Urinary bladder (tissue), 4 donors: Measurements from ENCODE around the gene CXCL3. TPM values are rescaled to one million over a fixed set of nuclear protein-coding genes. Genes with fewer than 3 reads are reported as not detected.
"Not testable (repeated sequence)": the region's sequence is repeated elsewhere in the genome, so short reads cannot be mapped to it uniquely, and the experiment has no call there.

ENCODE experiments used
- DNase-seq: peaks from one replicate; pipeline ENCODE4 v3.0.0-alpha.2; 2015; ENCODE audit errors: extremely low spot score
- H3K27ac ChIP-seq: one replicate; pipeline ENCODE4 v1.5.1; 2013; ENCODE audit warnings: low read depth, mild to moderate bottlenecking, moderate library complexity
- H3K36me3 ChIP-seq: one replicate; pipeline ENCODE4 v1.6.1; 2013; ENCODE audit warnings: mild to moderate bottlenecking, moderate library complexity; ENCODE audit not compliant: insufficient read depth
- H3K4me1 ChIP-seq: one replicate; pipeline ENCODE4 v1.6.1; 2013; ENCODE audit warnings: mild to moderate bottlenecking, moderate library complexity; ENCODE audit not compliant: insufficient read depth
- H3K4me3 ChIP-seq: one replicate; pipeline ENCODE4 v1.5.1; 2013; ENCODE audit warnings: low read depth, low read length
- WGBS: extraction: QIAGEN DNeasy Blood & Tissue Kit; methylation state at CpG from one replicate; pipeline ENCODE4 v1.1.7; 2013; 5-methylcytosine and 5-hydroxymethylcytosine counted together
- polyA plus RNA-seq: library from polyadenylated mRNA; stranded (reverse); fragments of 200-250 nt; gene quantifications from one replicate; pipeline ENCODE4 v1.2.3, GENCODE V29; 2013
- total RNA-seq: library from RNA; depleted of rRNA; stranded (reverse); fragments of >200 nt; gene quantifications from one replicate; pipeline ENCODE4 v1.2.3, GENCODE V29; 2014
- donor health status: healthy with polysubstance abuse.
- donor health status: healthy.

CXCL3 gene
- not detected for total RNA-seq
- 0.95 TPM for polyA plus RNA-seq

- Histone ChIP-seq H3K36me3 (no peaks in the 10 kb centered on the region), H3K27ac (no peak within 1 kb of the TSS), H3K4me3 (peak within 1 kb of the TSS; percentile 77), H3K4me1 (no peaks in the 10 kb centered on the region)
- DNase-seq, result no peak
- WGBS, result under 1% methylated on average over 58 of the region's 64 CpGs
Measured at GRCh38 chr4:74038425-74039314, at the start of gene CXCL3. CXCL3 (minus strand) TSS chr4:74038689; CDS start chr4:74038611, 78 bp downstream.

- no peak overlapping the region for H3K27ac ChIP-seq
- no peaks in the 10 kb centered on the region for H3K4me1 ChIP-seq
- no peaks in the 10 kb centered on the region for H3K36me3 ChIP-seq
- H3K4me3 ChIP-seq, result no peak overlapping the region
- no peak for DNase-seq
Measured at GRCh38 chr4:74087481-74087880, 49.0 kb upstream of the CXCL3 start.

- 59% methylated on average over 4 of the region's 4 CpGs for WGBS
- no peak overlapping the region for H3K27ac ChIP-seq
- H3K4me3 ChIP-seq, result no peak overlapping the region
- no peak for DNase-seq
- H3K4me1 ChIP-seq, result no peaks in the 10 kb centered on the region
- no peaks in the 10 kb centered on the region for H3K36me3 ChIP-seq
Measured at GRCh38 chr4:74085669-74086068, 47.2 kb upstream of the CXCL3 start.

- 80% methylated on average over 4 of the region's 4 CpGs for WGBS
- H3K4me1 ChIP-seq, result no peaks in the 10 kb centered on the region
- no peak for DNase-seq
- H3K4me3 ChIP-seq, result no peak overlapping the region
- no peak overlapping the region for H3K27ac ChIP-seq
- no peaks in the 10 kb centered on the region for H3K36me3 ChIP-seq
Measured at GRCh38 chr4:74084984-74085383, 46.5 kb upstream of the CXCL3 start.

- no peak for DNase-seq
- H3K27ac ChIP-seq, result no peak overlapping the region
- no peaks in the 10 kb centered on the region for H3K36me3 ChIP-seq
- H3K4me1 ChIP-seq, result no peaks in the 10 kb centered on the region
- H3K4me3 ChIP-seq, result no peak overlapping the region
- WGBS, result 89% methylated on average over 2 of the region's 2 CpGs
Measured at GRCh38 chr4:74083546-74083945, 45.1 kb upstream of the CXCL3 start.

GRCh38 chr4:74081035-74081434 lies 42.5 kb upstream of the CXCL3 start:
- H3K4me1 ChIP-seq, result no peaks in the 10 kb centered on the region
- no peaks in the 10 kb centered on the region for H3K36me3 ChIP-seq
- no peak for DNase-seq
- H3K4me3 ChIP-seq, result no peak overlapping the region
- no peak overlapping the region for H3K27ac ChIP-seq
- 73% methylated on average over 3 of the region's 3 CpGs for WGBS

- 94% methylated on average over 2 of the region's 2 CpGs for WGBS
- H3K4me3 ChIP-seq, H3K4me1 ChIP-seq, H3K27ac ChIP-seq, H3K36me3 ChIP-seq, DNase-seq: not testable (repeated sequence)
Measured at GRCh38 chr4:74080351-74080750, 41.9 kb upstream of the CXCL3 start.

- not testable (repeated sequence) for H3K4me3 ChIP-seq
Measured at GRCh38 chr4:74079024-74079423, 40.5 kb upstream of the CXCL3 start.

GRCh38 chr4:74073358-74073757 lies 34.9 kb upstream of the CXCL3 start:
- Histone ChIP-seq H3K4me1 (no peaks in the 10 kb centered on the region), H3K36me3 (no peaks in the 10 kb centered on the region), H3K4me3 (no peak overlapping the region), H3K27ac (no peak overlapping the region)
- DNase-seq, result no peak

More at GRCh38 chr4:74079024-74079423, 40.5 kb upstream of the CXCL3 start:
- not testable (repeated sequence) for DNase-seq, H3K4me1 ChIP-seq, H3K27ac ChIP-seq, H3K36me3 ChIP-seq
- WGBS, result 63% methylated on average over 2 of the region's 2 CpGs

- Histone ChIP-seq H3K4me1 (no peaks in the 10 kb centered on the region), H3K36me3 (no peaks in the 10 kb centered on the region), H3K4me3 (no peak overlapping the region), H3K27ac (no peak overlapping the region)
- DNase-seq, result no peak
- WGBS, result 95% methylated on average over 1 of the region's 1 CpG
Measured at GRCh38 chr4:74072739-74073138, 34.2 kb upstream of the CXCL3 start.

- DNase-seq, result no peak
- no peak overlapping the region for H3K27ac ChIP-seq
- no peak overlapping the region for H3K4me3 ChIP-seq
- H3K4me1 ChIP-seq, result no peaks in the 10 kb centered on the region
- H3K36me3 ChIP-seq, result no peaks in the 10 kb centered on the region
Measured at GRCh38 chr4:74067586-74067985, 29.1 kb upstream of the CXCL3 start.

GRCh38 chr4:74066232-74066631 lies 27.7 kb upstream of the CXCL3 start:
- 94% methylated on average over 2 of the region's 2 CpGs for WGBS

GRCh38 chr4:74065115-74065642 lies 26.7 kb upstream of the CXCL3 start:
- Histone ChIP-seq H3K27ac (no peak overlapping the region), H3K4me3 (no peak overlapping the region), H3K36me3 (no peaks in the 10 kb centered on the region), H3K4me1 (no peaks in the 10 kb centered on the region)
- DNase-seq, result no peak
- 77% methylated on average over 6 of the region's 6 CpGs for WGBS

More at GRCh38 chr4:74066232-74066631, 27.7 kb upstream of the CXCL3 start:
- no peak overlapping the region for H3K4me3 ChIP-seq
- H3K27ac ChIP-seq, result no peak overlapping the region
- H3K4me1 ChIP-seq, result no peaks in the 10 kb centered on the region
- H3K36me3 ChIP-seq, result no peaks in the 10 kb centered on the region
- no peak for DNase-seq

- no peak overlapping the region for H3K27ac ChIP-seq
- no peaks in the 10 kb centered on the region for H3K36me3 ChIP-seq
- 46% methylated on average over 1 of the region's 1 CpG for WGBS
- DNase-seq, result no peak
- H3K4me3 ChIP-seq, result no peak overlapping the region
- H3K4me1 ChIP-seq, result no peaks in the 10 kb centered on the region
Measured at GRCh38 chr4:74063859-74064258, 25.4 kb upstream of the CXCL3 start.
